ENCODE results near the gene OPCML.

Gene OPCML

DNA sequence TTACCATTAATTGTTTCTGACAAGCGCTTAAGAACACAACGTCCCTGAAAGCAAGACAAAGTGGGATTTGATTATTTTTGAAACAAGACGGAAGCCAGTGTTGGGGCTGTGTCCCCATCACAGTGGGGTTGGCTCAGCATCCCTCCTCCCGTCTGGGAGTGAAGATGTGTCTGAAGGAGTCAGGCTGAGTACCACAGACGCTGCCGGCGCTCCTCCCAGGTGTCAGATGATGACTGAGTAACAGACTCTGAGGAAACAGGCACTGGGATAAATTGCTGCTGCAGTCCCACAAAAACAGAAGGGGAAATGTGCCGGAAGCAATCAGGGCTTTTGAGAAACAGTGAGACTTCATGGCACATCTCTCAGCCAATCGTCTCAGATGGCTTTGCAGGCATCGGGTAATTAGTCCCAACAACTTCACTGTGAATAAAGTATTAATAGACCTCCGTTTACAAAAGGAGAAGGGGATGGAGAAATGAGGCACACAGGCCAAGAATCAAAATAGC lies 266.7 kb downstream of the OPCML start:
- TF ChIP-seq, protein P1, sequence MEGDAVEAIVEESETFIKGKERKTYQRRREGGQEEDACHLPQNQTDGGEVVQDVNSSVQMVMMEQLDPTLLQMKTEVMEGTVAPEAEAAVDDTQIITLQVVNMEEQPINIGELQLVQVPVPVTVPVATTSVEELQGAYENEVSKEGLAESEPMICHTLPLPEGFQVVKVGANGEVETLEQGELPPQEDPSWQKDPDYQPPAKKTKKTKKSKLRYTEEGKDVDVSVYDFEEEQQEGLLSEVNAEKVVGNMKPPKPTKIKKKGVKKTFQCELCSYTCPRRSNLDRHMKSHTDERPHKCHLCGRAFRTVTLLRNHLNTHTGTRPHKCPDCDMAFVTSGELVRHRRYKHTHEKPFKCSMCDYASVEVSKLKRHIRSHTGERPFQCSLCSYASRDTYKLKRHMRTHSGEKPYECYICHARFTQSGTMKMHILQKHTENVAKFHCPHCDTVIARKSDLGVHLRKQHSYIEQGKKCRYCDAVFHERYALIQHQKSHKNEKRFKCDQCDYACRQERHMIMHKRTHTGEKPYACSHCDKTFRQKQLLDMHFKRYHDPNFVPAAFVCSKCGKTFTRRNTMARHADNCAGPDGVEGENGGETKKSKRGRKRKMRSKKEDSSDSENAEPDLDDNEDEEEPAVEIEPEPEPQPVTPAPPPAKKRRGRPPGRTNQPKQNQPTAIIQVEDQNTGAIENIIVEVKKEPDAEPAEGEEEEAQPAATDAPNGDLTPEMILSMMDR (IDR thresholded peaks at IDR 0.05; ENCODE audit: low read length, missing control alignments): no peak
- H3K4me3 ChIP-seq (replicated peaks; ENCODE audit: low read depth, low read length): no peak overlapping the region
- DNase-seq (ENCODE audit: low read depth): no peak

DNA sequence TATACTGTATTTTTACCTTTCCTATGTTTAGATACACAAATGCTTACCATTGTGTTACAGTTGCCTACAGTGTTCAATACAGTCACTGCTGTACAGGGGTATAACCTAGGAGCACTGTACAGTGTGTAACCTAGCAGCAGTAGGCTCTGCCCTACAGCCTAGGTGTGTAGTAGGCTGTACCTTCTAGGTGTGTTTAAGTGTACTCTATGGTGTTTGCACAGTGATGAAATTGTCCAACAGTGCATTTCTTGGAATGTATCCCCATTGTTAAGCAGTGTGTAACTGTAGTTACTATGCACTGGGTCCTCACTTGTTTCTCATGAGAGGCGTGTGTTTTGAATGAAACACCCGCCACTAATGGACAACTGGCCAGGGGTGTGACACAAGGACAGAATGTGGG lies 269.0 kb downstream of the OPCML start:
- no peak overlapping the region for H3K4me3 ChIP-seq (replicated peaks; ENCODE audit: low read depth, low read length)
- no peak for DNase-seq (ENCODE audit: low read depth)

DNA sequence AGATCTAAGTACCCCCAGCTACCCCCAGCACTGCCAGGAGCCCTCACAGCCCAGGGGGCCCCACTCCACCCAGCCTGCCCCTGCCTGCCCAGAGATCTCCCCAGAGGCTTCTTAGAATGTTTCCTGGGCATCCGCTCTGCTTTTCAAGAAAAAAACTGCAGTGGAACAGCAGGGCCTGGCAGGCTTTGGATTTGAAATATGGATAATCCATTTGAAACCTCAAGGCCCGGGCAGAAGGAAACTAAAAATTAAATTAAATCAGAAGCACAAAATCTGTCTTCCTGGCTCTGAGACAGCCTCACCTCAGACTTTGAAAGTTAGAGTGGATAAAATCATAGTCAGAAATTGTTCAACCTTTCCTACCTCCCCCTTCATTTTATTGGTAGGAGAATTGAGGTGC lies 273.6 kb downstream of the OPCML start:
- TF ChIP-seq, protein P1 (IDR thresholded peaks at IDR 0.05; ENCODE audit: low read length, missing control alignments): no peak
- H3K4me3 ChIP-seq (replicated peaks; ENCODE audit: low read depth, low read length): no peak overlapping the region
- DNase-seq (ENCODE audit: low read depth): no peak

More for the DNA sequence above, 269.0 kb downstream of the OPCML start:
- TF ChIP-seq, protein P1 (IDR thresholded peaks at IDR 0.05; ENCODE audit: low read length, missing control alignments): no peak

DNA sequence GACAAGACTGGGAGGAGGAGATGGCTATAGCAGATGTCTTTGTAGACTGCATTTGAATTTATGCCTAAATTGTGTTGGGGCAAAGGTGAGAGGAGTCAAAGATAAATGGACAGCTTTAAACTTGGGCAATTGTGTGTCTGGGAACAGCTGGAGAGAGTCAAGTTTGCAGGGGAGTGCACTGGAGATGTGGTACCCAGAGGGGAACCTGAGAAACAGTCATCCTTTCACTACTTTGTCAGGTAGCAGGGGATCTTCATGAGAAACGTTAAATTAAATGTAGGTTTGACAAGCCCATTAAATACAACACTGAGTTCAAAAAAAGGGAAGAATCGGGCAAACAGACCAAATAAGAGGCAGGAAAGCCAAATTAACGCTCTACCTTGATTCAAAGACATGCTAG lies 277.7 kb downstream of the OPCML start:
- no peak for DNase-seq (ENCODE audit: low read depth)
- TF ChIP-seq, protein P1 (IDR thresholded peaks at IDR 0.05; ENCODE audit: low read length, missing control alignments): no peak
- no peak overlapping the region for H3K4me3 ChIP-seq (replicated peaks; ENCODE audit: low read depth, low read length)

DNA sequence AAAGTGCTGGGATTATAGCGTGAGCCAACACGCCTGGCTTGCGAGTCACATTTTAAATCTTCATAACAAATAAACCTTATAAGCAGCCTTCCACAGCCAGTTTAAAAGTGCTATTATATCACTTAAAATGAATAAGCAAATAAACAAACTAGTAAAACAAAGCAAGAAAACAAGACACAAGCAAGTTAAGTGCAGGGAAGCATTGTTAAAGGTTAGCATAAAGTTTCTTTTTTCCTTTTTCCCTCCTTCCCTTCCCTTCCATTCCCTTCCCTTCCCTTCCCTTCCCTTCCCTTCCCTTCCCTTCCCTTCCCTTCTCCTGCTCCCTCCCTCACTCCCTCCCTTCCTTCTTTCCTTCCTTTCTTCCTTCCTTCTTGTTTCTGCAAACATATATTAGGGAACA lies 278.7 kb downstream of the OPCML start:
- TF ChIP-seq, protein P1 (IDR thresholded peaks at IDR 0.05; ENCODE audit: low read length, missing control alignments): no peak
- no peak for DNase-seq (ENCODE audit: low read depth)
- H3K4me3 ChIP-seq (replicated peaks; ENCODE audit: low read depth, low read length): no peak overlapping the region

DNA sequence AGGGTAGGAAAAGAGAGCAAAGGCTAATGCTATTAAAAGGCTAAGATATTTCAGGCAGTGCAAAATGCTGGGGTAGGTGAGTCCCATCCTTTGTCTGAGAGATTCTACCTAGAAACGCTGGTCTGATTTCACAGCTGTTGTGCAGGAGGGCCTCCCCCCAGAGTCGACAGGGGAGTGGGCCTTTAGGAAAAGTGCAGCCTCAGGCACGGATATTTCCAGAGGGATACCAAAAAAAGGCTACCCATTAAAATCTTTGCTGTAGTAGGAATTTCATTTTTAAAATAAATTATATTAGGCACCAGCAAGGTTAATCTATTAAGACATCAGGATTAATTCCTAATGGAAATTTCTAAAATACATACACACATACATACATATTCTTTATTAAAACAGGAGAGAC lies 280.5 kb downstream of the OPCML start:
- TF ChIP-seq, protein P1 (IDR thresholded peaks at IDR 0.05; ENCODE audit: low read length, missing control alignments): no peak
- no peak for DNase-seq (ENCODE audit: low read depth)

DNA sequence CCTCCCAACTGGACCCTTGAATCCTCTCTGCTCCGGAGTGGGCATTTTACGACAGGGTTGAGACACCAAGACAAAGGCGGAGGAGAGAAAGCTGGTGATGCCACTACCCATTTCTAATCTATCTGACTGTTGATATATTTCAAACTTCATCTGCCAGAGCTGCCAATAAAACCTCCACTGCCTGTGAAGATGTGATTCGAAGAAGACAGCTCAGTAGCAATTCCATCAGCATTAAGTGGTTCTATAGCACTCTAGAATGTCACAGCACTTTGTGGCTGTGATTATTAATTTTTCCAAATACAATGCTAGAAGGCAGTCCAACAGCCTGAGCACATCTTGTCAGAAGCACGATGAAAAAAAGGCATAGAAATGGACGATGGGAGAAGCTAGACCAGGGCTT lies 282.8 kb downstream of the OPCML start:
- TF ChIP-seq, protein P1 (IDR thresholded peaks at IDR 0.05; ENCODE audit: low read length, missing control alignments): no peak
- H3K4me3 ChIP-seq (replicated peaks; ENCODE audit: low read depth, low read length): no peak overlapping the region
- no peak for DNase-seq (ENCODE audit: low read depth)

More for the DNA sequence above, 280.5 kb downstream of the OPCML start:
- no peak overlapping the region for H3K4me3 ChIP-seq (replicated peaks; ENCODE audit: low read depth, low read length)
